Neural progenitor cell (in vitro differentiated cells): ENCODE data around the gene TMEM132E. TPM values are rescaled to one million over a fixed set of nuclear protein-coding genes. Genes with fewer than 3 reads are reported as not detected.
A peak's percentile ranks its signal among the peaks of the same experiment; 100 is the strongest.

Experiments used
- DNase-seq: peaks from one replicate; pipeline ENCODE4 v3.0.0-alpha.2; 2016; ENCODE audit warnings: low spot score
- H2AFZ ChIP-seq: fragments of 200-600 bp; sonication (generic); replicated peaks from 2 replicates; pipeline ENCODE4 v1.6.1; 2016; ENCODE audit warnings: antibody characterized with exemption
- H3F3A ChIP-seq: fragments of 200-600 bp; sonication (generic); 2 replicates; pipeline ENCODE4 v1.6.1; 2016; ENCODE audit warnings: antibody characterized with exemption, low read depth
- H3K27ac ChIP-seq: fragments of 200-600 bp; sonication (generic); 2 replicates; pipeline ENCODE4 v1.5.1; 2016; ENCODE audit warnings: mild to moderate bottlenecking
- H3K27me3 ChIP-seq: fragments of 200-600 bp; sonication (generic); 2 replicates; pipeline ENCODE4 v1.6.1; 2016; ENCODE audit warnings: mild to moderate bottlenecking, moderate library complexity
- H3K36me3 ChIP-seq: fragments of 200-600 bp; sonication (generic); 2 replicates; pipeline ENCODE4 v1.5.1; 2016
- H3K4me1 ChIP-seq: fragments of 200-600 bp; sonication (generic); 2 replicates; pipeline ENCODE4 v1.6.1; 2016; ENCODE audit warnings: mixed run types
- H3K4me2 ChIP-seq: fragments of 200-600 bp; sonication (generic); 2 replicates; pipeline ENCODE4 v1.6.1; 2016
- H3K4me3 ChIP-seq: fragments of 200-600 bp; sonication (generic); 2 replicates; pipeline ENCODE4 v1.5.1; 2016
- H3K79me2 ChIP-seq: fragments of 200-600 bp; sonication (generic); 2 replicates; pipeline ENCODE4 v1.6.1; 2016; ENCODE audit warnings: low read depth
- H3K9ac ChIP-seq: fragments of 200-600 bp; sonication (generic); 2 replicates; pipeline ENCODE4 v1.6.1; 2016
- H3K9me3 ChIP-seq: fragments of 200-600 bp; sonication (generic); 2 replicates; pipeline ENCODE4 v1.5.1; 2016; ENCODE audit warnings: low read depth
- H4K20me1 ChIP-seq: fragments of 200-600 bp; sonication (generic); 2 replicates; pipeline ENCODE4 v1.6.1; 2016; ENCODE audit warnings: low read depth
- H3K27ac Mint-ChIP-seq: 3 replicates; pipeline ENCODE4 v1.8.0; 2021; ENCODE audit warnings: mixed read lengths
- H3K27me3 Mint-ChIP-seq: 2 replicates; pipeline ENCODE4 v1.8.0; 2022; ENCODE audit warnings: low read depth, mild to moderate bottlenecking, inconsistent platforms, moderate library complexity, mixed read lengths; ENCODE audit not compliant: insufficient read depth
- H3K36me3 Mint-ChIP-seq: 3 replicates; pipeline ENCODE4 v1.8.0; 2021; ENCODE audit warnings: mixed read lengths
- H3K4me1 Mint-ChIP-seq: 3 replicates; pipeline ENCODE4 v1.8.0; 2021; ENCODE audit warnings: mixed read lengths
- H3K4me3 Mint-ChIP-seq: 3 replicates; pipeline ENCODE4 v1.8.0; 2021; ENCODE audit warnings: mild to moderate bottlenecking, moderate library complexity, mixed read lengths
- H3K9me3 Mint-ChIP-seq: 3 replicates; pipeline ENCODE4 v1.8.0; 2020; ENCODE audit warnings: mixed read lengths
- EZH2 ChIP-seq: fragments of 200-600 bp; sonication (generic); IDR thresholded peaks from 2 replicates; pipeline ENCODE4 v1.6.1; 2017; ENCODE audit warnings: antibody characterized with exemption, mild to moderate bottlenecking, moderate library complexity
- EZH2phosphoT487 ChIP-seq: fragments of 200-600 bp; sonication (generic); IDR thresholded peaks from 2 replicates; pipeline ENCODE4 v1.6.1; 2017; ENCODE audit warnings: antibody characterized with exemption
- total RNA-seq: library from RNA; depleted of rRNA; stranded (reverse); fragments of >200 nt; gene quantifications from 2 replicates; pipeline ENCODE4 v1.2.3, GENCODE V29; 2015; ENCODE audit warnings: low replicate concordance
- TF ChIP-seq, protein P1 (sequence below): fragments of 200-600 bp; sonication (generic); IDR thresholded peaks from 2 replicates; pipeline ENCODE4 v1.5.1; 2017; ENCODE audit warnings: antibody characterized with exemption, mild to moderate bottlenecking

Gene TMEM132E
- total RNA-seq, 1 donor from 2014 or later: 0.21 TPM

DNA sequence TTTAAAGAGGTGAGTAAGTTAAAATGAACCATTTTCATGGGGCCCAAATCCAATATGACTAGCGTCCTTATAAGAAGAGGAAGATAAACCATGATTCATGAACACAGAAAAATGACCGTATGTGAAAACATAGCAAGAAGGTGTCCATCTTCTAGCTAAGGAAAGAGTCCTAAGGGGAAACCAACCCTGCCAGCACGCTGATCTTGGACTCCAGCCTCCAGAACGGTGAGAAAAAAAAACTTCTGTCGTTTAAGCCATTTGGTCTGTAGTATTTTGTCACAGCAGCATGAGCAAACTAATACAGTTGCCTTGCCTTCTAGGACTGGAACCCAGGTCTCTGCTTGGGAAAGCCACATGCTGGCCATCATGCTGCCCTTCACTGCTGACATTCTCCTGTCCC is 4.2 kb upstream of the TMEM132E start:
- H3K4me3 ChIP-seq: no peak overlapping the region
- peaks cover 20% of the 10 kb centered on the region for H4K20me1 ChIP-seq
- H3F3A ChIP-seq: peaks cover 11% of the 10 kb centered on the region
- H3K36me3 ChIP-seq: no peaks in the 10 kb centered on the region
- no peak for DNase-seq
- TF ChIP-seq EZH2phosphoT487 (no peak), EZH2 (no peak)
- TF ChIP-seq, protein P1, sequence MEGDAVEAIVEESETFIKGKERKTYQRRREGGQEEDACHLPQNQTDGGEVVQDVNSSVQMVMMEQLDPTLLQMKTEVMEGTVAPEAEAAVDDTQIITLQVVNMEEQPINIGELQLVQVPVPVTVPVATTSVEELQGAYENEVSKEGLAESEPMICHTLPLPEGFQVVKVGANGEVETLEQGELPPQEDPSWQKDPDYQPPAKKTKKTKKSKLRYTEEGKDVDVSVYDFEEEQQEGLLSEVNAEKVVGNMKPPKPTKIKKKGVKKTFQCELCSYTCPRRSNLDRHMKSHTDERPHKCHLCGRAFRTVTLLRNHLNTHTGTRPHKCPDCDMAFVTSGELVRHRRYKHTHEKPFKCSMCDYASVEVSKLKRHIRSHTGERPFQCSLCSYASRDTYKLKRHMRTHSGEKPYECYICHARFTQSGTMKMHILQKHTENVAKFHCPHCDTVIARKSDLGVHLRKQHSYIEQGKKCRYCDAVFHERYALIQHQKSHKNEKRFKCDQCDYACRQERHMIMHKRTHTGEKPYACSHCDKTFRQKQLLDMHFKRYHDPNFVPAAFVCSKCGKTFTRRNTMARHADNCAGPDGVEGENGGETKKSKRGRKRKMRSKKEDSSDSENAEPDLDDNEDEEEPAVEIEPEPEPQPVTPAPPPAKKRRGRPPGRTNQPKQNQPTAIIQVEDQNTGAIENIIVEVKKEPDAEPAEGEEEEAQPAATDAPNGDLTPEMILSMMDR: no peak
- no peak overlapping the region for H3K4me2 ChIP-seq
- peaks cover 24% of the 10 kb centered on the region for H3K4me1 Mint-ChIP-seq
- H3K27ac ChIP-seq: no peak overlapping the region
- H3K4me3 Mint-ChIP-seq: no peak overlapping the region
- H3K27me3 ChIP-seq: peaks cover 100% of the 10 kb centered on the region
- no peak overlapping the region for H3K9ac ChIP-seq
- peaks cover 25% of the 10 kb centered on the region for H3K4me1 ChIP-seq
- H3K9me3 ChIP-seq: no peaks in the 10 kb centered on the region
- H3K27ac Mint-ChIP-seq: no peak overlapping the region
- no peaks in the 10 kb centered on the region for H3K36me3 Mint-ChIP-seq
- H3K79me2 ChIP-seq: no peaks in the 10 kb centered on the region
- peaks cover 37% of the 10 kb centered on the region for H3K27me3 Mint-ChIP-seq
- no peak overlapping the region for H2AFZ ChIP-seq
- peaks cover 3% of the 10 kb centered on the region for H3K9me3 Mint-ChIP-seq

DNA sequence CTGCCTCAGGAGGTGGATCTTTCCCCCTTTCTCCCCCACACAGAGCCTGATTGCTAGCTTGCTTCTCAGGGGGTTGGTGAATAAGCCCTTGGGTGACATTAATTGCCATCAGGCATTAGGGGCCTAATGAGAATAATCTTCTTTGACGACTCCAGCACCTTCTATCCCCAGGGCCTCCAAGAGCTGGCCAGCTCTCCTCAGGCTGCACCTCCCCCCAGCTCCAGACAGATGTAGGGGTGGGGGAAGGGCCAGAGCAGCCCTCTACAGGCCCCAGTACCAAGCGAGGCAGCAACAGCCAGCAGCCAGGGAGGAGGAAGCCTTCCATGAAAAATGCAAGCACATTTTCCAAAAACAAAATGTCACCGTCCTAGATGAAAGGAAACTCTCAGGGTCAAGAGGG is 1.4 kb upstream of the TMEM132E start:
- Histone ChIP-seq H3K9ac (no peak overlapping the region), H3K27ac (no peak overlapping the region), H3F3A (peaks cover 15% of the 10 kb centered on the region), H3K4me3 (peak overlapping the region; percentile 2), H3K4me2 (peak overlapping the region; percentile 96), H3K27me3 (peaks cover 100% of the 10 kb centered on the region), H3K4me1 (peaks cover 44% of the 10 kb centered on the region), H3K36me3 (no peaks in the 10 kb centered on the region), H2AFZ (no peak overlapping the region), H3K79me2 (no peaks in the 10 kb centered on the region), H4K20me1 (peaks cover 47% of the 10 kb centered on the region), H3K9me3 (no peaks in the 10 kb centered on the region)
- H3K4me3 Mint-ChIP-seq: peak overlapping the region; percentile 90
- peaks cover 46% of the 10 kb centered on the region for H3K27me3 Mint-ChIP-seq
- H3K9me3 Mint-ChIP-seq: peaks cover 3% of the 10 kb centered on the region
- H3K4me1 Mint-ChIP-seq: peaks cover 27% of the 10 kb centered on the region
- DNase-seq: peak; percentile 55
- H3K27ac Mint-ChIP-seq: no peak overlapping the region
- TF ChIP-seq EZH2phosphoT487: no peak
- TF ChIP-seq, protein P1: no peak
- no peak for TF ChIP-seq EZH2
- H3K36me3 Mint-ChIP-seq: no peaks in the 10 kb centered on the region

DNA sequence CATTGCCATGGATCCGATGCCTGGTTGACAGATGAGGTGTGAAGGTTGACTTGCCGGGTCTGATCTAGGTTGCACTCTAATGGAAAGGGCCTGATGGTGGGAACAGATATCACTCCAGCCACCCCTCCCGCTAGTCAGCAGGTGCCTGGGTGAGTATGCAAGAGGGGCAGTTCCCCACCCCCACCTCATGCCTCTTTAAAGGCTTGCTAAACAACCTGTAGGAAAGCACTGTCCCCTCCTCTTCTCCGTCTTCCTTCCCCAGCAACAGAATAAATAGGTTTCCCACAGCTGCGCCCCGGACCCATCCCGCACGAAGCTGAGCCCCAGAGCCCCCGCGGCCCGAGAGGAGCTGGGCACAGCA is 746 bp upstream of the TMEM132E start:
- peaks cover 53% of the 10 kb centered on the region for H4K20me1 ChIP-seq
- peaks cover 27% of the 10 kb centered on the region for H3K4me1 Mint-ChIP-seq
- H3K9me3 Mint-ChIP-seq: peaks cover 3% of the 10 kb centered on the region
- H3K4me1 ChIP-seq: peaks cover 44% of the 10 kb centered on the region
- no peaks in the 10 kb centered on the region for H3K36me3 ChIP-seq
- TF ChIP-seq EZH2 (no peak), EZH2phosphoT487 (no peak)
- TF ChIP-seq, protein P1: no peak
- peak overlapping the region; percentile 53 for H3K4me3 ChIP-seq
- H3K27me3 Mint-ChIP-seq: peaks cover 53% of the 10 kb centered on the region
- no peak overlapping the region for H3K9ac ChIP-seq
- no peak overlapping the region for H3K27ac ChIP-seq
- DNase-seq: no peak
- peaks cover 15% of the 10 kb centered on the region for H3F3A ChIP-seq
- H3K36me3 Mint-ChIP-seq: no peaks in the 10 kb centered on the region
- no peaks in the 10 kb centered on the region for H3K9me3 ChIP-seq
- H3K79me2 ChIP-seq: no peaks in the 10 kb centered on the region
- peaks cover 100% of the 10 kb centered on the region for H3K27me3 ChIP-seq
- H3K4me2 ChIP-seq: peak overlapping the region; percentile 96
- no peak overlapping the region for H3K27ac Mint-ChIP-seq
- H3K4me3 Mint-ChIP-seq: peak overlapping the region; percentile 90
- H2AFZ ChIP-seq: peak overlapping the region; percentile 94
